Upper lobe of right lung (tissue), 1 donor: Measurements from ENCODE around the gene LIPJ. TPM values are rescaled to one million over a fixed set of nuclear protein-coding genes. Genes with fewer than 3 reads are reported as not detected.

Source experiments
- ATAC-seq: fragments of 200-7000 bp; cut with Tn5 transposase; one replicate; pipeline ENCODE4 v1.9.1; 2020; ENCODE audit warnings: mild to moderate bottlenecking, moderate library complexity
- DNase-seq: peaks from one replicate; pipeline ENCODE4 v3.0.0-alpha.2; 2020
- H3K27ac ChIP-seq: fragments of 200-600 bp; one replicate; pipeline ENCODE4 v1.8.0; 2022
- H3K27me3 ChIP-seq: fragments of 200-600 bp; one replicate; pipeline ENCODE4 v1.8.0; 2022; ENCODE audit warnings: mild to moderate bottlenecking
- H3K36me3 ChIP-seq: fragments of 200-600 bp; one replicate; pipeline ENCODE4 v1.8.0; 2022
- H3K4me1 ChIP-seq: fragments of 200-600 bp; one replicate; pipeline ENCODE4 v1.8.0; 2022
- H3K4me3 ChIP-seq: fragments of 200-600 bp; one replicate; pipeline ENCODE4 v1.8.0; 2022; ENCODE audit warnings: mild to moderate bottlenecking
- H3K9me3 ChIP-seq: fragments of 200-600 bp; one replicate; pipeline ENCODE4 v1.8.0; 2022
- CTCF ChIP-seq: fragments of 200-600 bp; IDR thresholded peaks from one replicate; pipeline ENCODE4 v1.8.0; 2022; ENCODE audit warnings: antibody characterized with exemption
- intact Hi-C: fragments of 100-400 bp; cut with DNase I; formaldehyde crosslinking; loops from one replicate; pipeline ENCODE4 v1.11.0; 2022
- total RNA-seq: library from RNA; stranded (reverse); fragmentation: NEBNext Ultra II Directional; extraction: Animal tissue kit (Norgen Biotek cat#: 25700); gene quantifications from one replicate; pipeline ENCODE4 v1.2.1, GENCODE V29; 2021
- donor health status: DM: no; HTN: yes; CAD: no; lungs with severe emphysema.

LIPJ gene
- total RNA-seq, 1 donor from 2014 or later = not detected

- no peak for DNase-seq
- Histone ChIP-seq H3K27ac (no peak overlapping the region), H3K4me3 (no peak overlapping the region), H3K36me3 (no peaks in the 10 kb centered on the region), H3K4me1 (no peaks in the 10 kb centered on the region), H3K9me3 (no peaks in the 10 kb centered on the region), H3K27me3 (no peaks in the 10 kb centered on the region)
- no peak for TF ChIP-seq CTCF
- no peak for ATAC-seq
- intact Hi-C loops = no loop called here
These were observed 38.3 kb downstream of the LIPJ start for GRCh38 chr10:88624840-88625239.

DNA sequence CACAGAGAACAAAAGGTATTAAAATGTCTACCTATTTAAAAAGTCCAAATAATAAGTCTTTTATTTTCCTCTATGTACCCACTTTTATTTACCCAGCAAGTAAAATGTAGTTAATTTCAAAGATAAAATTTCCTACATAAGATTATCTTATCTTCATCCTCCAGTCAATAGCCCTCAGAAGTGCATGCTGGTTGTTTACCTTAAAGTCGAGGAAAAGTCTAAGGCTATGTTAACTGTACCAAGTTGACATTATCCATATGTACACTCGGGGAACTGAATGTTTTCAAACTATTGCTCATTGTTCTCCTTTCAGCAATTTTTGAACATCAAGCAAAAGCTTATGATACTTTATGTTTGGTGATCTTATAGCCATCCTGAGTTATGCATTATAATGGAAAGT is 53.6 kb downstream of the LIPJ start:
- no peaks in the 10 kb centered on the region for H3K9me3 ChIP-seq
- no peaks in the 10 kb centered on the region for H3K4me1 ChIP-seq
- TF ChIP-seq CTCF = no peak
- H3K36me3 ChIP-seq = no peaks in the 10 kb centered on the region
- no peaks in the 10 kb centered on the region for H3K27me3 ChIP-seq
- no peak overlapping the region for H3K27ac ChIP-seq
- H3K4me3 ChIP-seq = no peak overlapping the region
- intact Hi-C loops = no loop called here
- ATAC-seq (no peak), DNase-seq (no peak)

DNA sequence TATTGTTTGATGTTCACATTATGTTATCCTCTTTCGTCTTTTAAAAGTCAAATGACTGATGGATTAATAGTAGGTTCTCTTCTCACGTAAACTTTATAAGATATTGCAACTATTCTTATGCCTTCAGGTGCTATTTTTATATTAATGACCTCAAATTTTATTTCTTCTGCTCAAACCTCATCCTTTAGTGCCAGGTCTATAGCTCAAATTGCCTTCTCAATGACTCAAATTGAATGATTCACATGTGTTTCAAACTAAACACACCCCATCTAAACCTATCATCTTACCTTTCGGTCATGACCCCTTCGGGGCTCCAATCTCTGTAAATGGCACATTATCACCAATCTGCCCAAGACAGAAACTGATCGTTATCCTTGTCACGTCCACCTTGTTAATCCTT is 55.6 kb downstream of the LIPJ start:
- no peaks in the 10 kb centered on the region for H3K27me3 ChIP-seq
- no peak for TF ChIP-seq CTCF
- H3K27ac ChIP-seq = no peak overlapping the region
- ATAC-seq = no peak
- no peaks in the 10 kb centered on the region for H3K4me1 ChIP-seq
- no peak for DNase-seq
- H3K36me3 ChIP-seq = no peaks in the 10 kb centered on the region
- H3K9me3 ChIP-seq = no peaks in the 10 kb centered on the region
- no peak overlapping the region for H3K4me3 ChIP-seq
- intact Hi-C loops = no loop called here

DNA sequence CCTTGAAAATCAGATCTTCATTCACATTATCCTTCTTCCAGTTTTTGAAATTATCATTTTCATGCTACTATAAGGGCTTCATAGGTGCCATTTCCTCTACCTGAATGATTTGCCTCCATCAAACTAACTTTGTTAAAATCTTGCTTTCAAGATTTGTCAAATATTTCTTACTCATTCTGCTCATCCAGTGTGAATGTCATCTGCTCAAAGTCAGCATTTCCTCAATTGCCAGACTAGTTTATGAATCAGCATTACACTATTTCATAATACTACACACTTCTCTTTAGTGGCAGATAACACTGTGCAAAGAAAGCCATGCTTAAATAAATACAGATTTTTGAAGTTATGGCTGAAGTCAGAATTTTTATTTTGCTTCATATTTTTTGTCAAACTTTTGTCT is 56.4 kb downstream of the LIPJ start:
- ATAC-seq (peak; percentile 77), DNase-seq (no peak)
- H3K4me1 ChIP-seq = no peaks in the 10 kb centered on the region
- H3K27me3 ChIP-seq = no peaks in the 10 kb centered on the region
- no peak overlapping the region for H3K4me3 ChIP-seq
- intact Hi-C loops = no loop called here
- no peaks in the 10 kb centered on the region for H3K9me3 ChIP-seq
- H3K27ac ChIP-seq = no peak overlapping the region
- no peak for TF ChIP-seq CTCF
- no peaks in the 10 kb centered on the region for H3K36me3 ChIP-seq

GRCh38 chr10:88647061-88647615 is 60.6 kb downstream of the LIPJ start:
- intact Hi-C loops = no loop called here
- H3K4me1 ChIP-seq = no peaks in the 10 kb centered on the region

More at GRCh38 chr10:88647061-88647615, 60.6 kb downstream of the LIPJ start:
- no peaks in the 10 kb centered on the region for H3K36me3 ChIP-seq
- DNase-seq = no peak
- no peak overlapping the region for H3K4me3 ChIP-seq
- no peak overlapping the region for H3K27ac ChIP-seq
- H3K27me3 ChIP-seq = no peaks in the 10 kb centered on the region
- TF ChIP-seq CTCF = no peak
- ATAC-seq = peak; percentile 29
- no peaks in the 10 kb centered on the region for H3K9me3 ChIP-seq
